Renal cortex interstitium (tissue), 15 donors: ENCODE measurements around the gene BORCS8. TPM values are rescaled to one million over a fixed set of nuclear protein-coding genes. Genes with fewer than 3 reads are reported as not detected.

Experiments
- DNase-seq, 11 donors: peaks; one replicate each; pipeline ENCODE4 v3.0.0-alpha.2; 2013; ENCODE audit warnings: low read depth in 9 of 11, low spot score in 4 of 11; ENCODE audit errors: extremely low read depth in 1 of 11
- long read RNA-seq, 16 experiments: transcript quantifications; one replicate each; lab custom pipeline, GENCODE V29; 2026
- polyA plus RNA-seq, 3 donors: library from polyadenylated mRNA; unstranded; fragments of 120-200 nt; gene quantifications; one replicate each; pipeline ENCODE4 v1.2.1, GENCODE V29; 2013; ENCODE audit not compliant: insufficient read length in 3 of 3

BORCS8 gene
- polyA plus RNA-seq = 10 to 100 TPM; 14.8 to 30.0 (median 19.3) TPM
- long read RNA-seq, donor 1, transcript BORCS8-209 (1 exons, 3,698 nt) = major isoform, 9 of 15 reads
- long read RNA-seq, donor 1, transcript BORCS8-202 (6 exons, 1,429 nt) = minor isoform, 5 of 15 reads
- long read RNA-seq, donor 1, partial matches to known transcripts = 0 of 15 reads
- long read RNA-seq, donor 1, other reads (novel, unspliced or antisense) = 0 of 15 reads
- long read RNA-seq, donor 2, partial matches to known transcripts = 27 of 44 reads
- long read RNA-seq, donor 2, other reads (novel, unspliced or antisense) = 7 of 44 reads
- long read RNA-seq, donor 3, transcript BORCS8-209 (1 exons, 3,698 nt) = minor isoform, 7 of 20 reads
- long read RNA-seq, donor 3, transcript BORCS8-202 (6 exons, 1,429 nt) = major isoform, 10 of 20 reads
- long read RNA-seq, donor 3, partial matches to known transcripts = 0 of 20 reads
- long read RNA-seq, donor 3, other reads (novel, unspliced or antisense) = 0 of 20 reads
- long read RNA-seq, donor 4, transcript BORCS8-203 (4 exons, 1,489 nt) = minor isoform, 5 of 97 reads
- long read RNA-seq, donor 4, transcript BORCS8-209 (1 exons, 3,698 nt) = major isoform, 20 of 97 reads
- long read RNA-seq, donor 4, partial matches to known transcripts = 25 of 97 reads
- long read RNA-seq, donor 4, other reads (novel, unspliced or antisense) = 43 of 97 reads
- long read RNA-seq, donor 5, transcript BORCS8-203 (4 exons, 1,489 nt) = minor isoform, 10 of 188 reads
- long read RNA-seq, donor 5, transcript BORCS8-202 (6 exons, 1,429 nt) = minor isoform, 7 of 188 reads
- long read RNA-seq, donor 5, transcript BORCS8-209 (1 exons, 3,698 nt) = major isoform, 39 of 188 reads
- long read RNA-seq, donor 5, partial matches to known transcripts = 75 of 188 reads
- long read RNA-seq, donor 5, other reads (novel, unspliced or antisense) = 54 of 188 reads
- long read RNA-seq, donor 6, transcript BORCS8-202 (6 exons, 1,429 nt) = minor isoform, 5 of 99 reads
- long read RNA-seq, donor 6, transcript BORCS8-209 (1 exons, 3,698 nt) = major isoform, 22 of 99 reads
- long read RNA-seq, donor 6, partial matches to known transcripts = 57 of 99 reads
- long read RNA-seq, donor 6, other reads (novel, unspliced or antisense) = 12 of 99 reads
- long read RNA-seq, donor 7, transcript BORCS8-202 (6 exons, 1,429 nt) = minor isoform, 5 of 19 reads
- long read RNA-seq, donor 7, transcript BORCS8-209 (1 exons, 3,698 nt) = major isoform, 11 of 19 reads
- long read RNA-seq, donor 7, partial matches to known transcripts = 0 of 19 reads
- long read RNA-seq, donor 7, other reads (novel, unspliced or antisense) = 0 of 19 reads
- long read RNA-seq, donor 8 = 0 reads
- long read RNA-seq, donor 9, transcript BORCS8-202 (6 exons, 1,429 nt) = minor isoform, 5 of 16 reads
- long read RNA-seq, donor 9, transcript BORCS8-209 (1 exons, 3,698 nt) = major isoform, 10 of 16 reads
- long read RNA-seq, donor 9, partial matches to known transcripts = 0 of 16 reads
- long read RNA-seq, donor 9, other reads (novel, unspliced or antisense) = 0 of 16 reads
- long read RNA-seq, donor 10, transcript BORCS8-209 (1 exons, 3,698 nt) = major isoform, 10 of 105 reads
- long read RNA-seq, donor 10, partial matches to known transcripts = 84 of 105 reads
- long read RNA-seq, donor 10, other reads (novel, unspliced or antisense) = 5 of 105 reads
- long read RNA-seq, donor 11, transcript BORCS8-209 (1 exons, 3,698 nt) = major isoform, 5 of 9 reads
- long read RNA-seq, donor 11, partial matches to known transcripts = 0 of 9 reads
- long read RNA-seq, donor 11, other reads (novel, unspliced or antisense) = 0 of 9 reads
- long read RNA-seq, donor 12, transcript BORCS8-209 (1 exons, 3,698 nt) = major isoform, 12 of 13 reads
- long read RNA-seq, donor 12, partial matches to known transcripts = 0 of 13 reads
- long read RNA-seq, donor 12, other reads (novel, unspliced or antisense) = 0 of 13 reads
- long read RNA-seq, donor 13, transcript BORCS8-209 (1 exons, 3,698 nt) = major isoform, 9 of 158 reads
- long read RNA-seq, donor 13, transcript BORCS8-202 (6 exons, 1,429 nt) = minor isoform, 5 of 158 reads
- long read RNA-seq, donor 13, partial matches to known transcripts = 130 of 158 reads
- long read RNA-seq, donor 13, other reads (novel, unspliced or antisense) = 6 of 158 reads
- long read RNA-seq, donor 14, transcript BORCS8-209 (1 exons, 3,698 nt) = major isoform, 6 of 11 reads
- long read RNA-seq, donor 14, partial matches to known transcripts = 0 of 11 reads
- long read RNA-seq, donor 14, other reads (novel, unspliced or antisense) = 0 of 11 reads
- long read RNA-seq, donor 15, partial matches to known transcripts = 0 of 5 reads
- long read RNA-seq, donor 15, other reads (novel, unspliced or antisense) = 0 of 5 reads
- long read RNA-seq, donor 16, transcript BORCS8-203 (4 exons, 1,489 nt) = minor isoform, 10 of 297 reads
- long read RNA-seq, donor 16, transcript BORCS8-202 (6 exons, 1,429 nt) = minor isoform, 11 of 297 reads
- long read RNA-seq, donor 16, transcript BORCS8-209 (1 exons, 3,698 nt) = major isoform, 41 of 297 reads
- long read RNA-seq, donor 16, partial matches to known transcripts = 224 of 297 reads
- long read RNA-seq, donor 16, other reads (novel, unspliced or antisense) = 11 of 297 reads

- DNase-seq = peak; percentile 99 to 100 (median 99)
Observed at GRCh38 chr19:19192078-19192882, at the start of gene BORCS8, which contains the start of gene RFXANK. BORCS8 (minus strand) TSS chr19:19192152; CDS start chr19:19192117, 35 bp downstream. RFXANK (plus strand) TSS chr19:19192258; CDS start chr19:19193947, 1,689 bp downstream.

DNA sequence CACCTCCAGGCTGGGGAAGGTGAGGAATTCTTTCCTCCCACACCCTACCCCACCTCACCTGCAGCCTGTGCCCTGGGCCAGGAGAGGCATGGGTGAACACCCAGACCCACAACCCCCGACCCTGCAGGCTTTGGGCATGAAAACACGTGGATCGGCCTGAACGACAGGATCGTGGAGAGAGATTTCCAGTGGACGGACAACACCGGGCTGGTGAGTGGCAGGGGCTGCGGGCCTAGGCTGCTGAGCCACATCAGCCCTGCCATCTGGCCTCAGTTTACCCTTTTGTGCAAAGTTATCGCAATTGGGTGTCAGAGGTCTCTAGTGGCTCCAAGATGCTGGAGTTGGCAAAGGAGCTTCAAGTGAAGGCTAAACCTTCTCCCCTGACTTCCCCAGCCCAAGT is 48.5 kb upstream of the BORCS8 start:
- DNase-seq = no peak

DNA sequence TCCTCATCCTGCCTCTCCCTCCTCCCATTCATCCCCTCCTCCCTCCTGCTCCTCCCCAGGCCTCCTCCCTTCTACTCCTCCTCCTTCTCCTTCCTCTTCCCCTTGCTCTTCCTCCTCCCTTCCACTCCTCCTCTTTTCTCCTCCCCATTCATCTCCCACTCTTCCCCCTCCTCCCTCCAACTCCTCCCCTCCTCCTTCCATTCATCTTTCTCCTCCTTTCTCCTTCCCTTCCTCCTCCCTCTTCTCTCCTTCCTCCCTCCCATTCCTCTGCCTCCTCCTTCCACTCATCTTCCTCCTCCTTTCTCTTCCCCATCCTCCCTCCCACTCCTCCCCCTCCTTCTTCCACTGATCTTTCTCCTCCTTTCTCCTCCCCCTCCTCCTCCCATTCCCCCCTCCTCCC is 47.7 kb upstream of the BORCS8 start:
- no peak for DNase-seq

DNA sequence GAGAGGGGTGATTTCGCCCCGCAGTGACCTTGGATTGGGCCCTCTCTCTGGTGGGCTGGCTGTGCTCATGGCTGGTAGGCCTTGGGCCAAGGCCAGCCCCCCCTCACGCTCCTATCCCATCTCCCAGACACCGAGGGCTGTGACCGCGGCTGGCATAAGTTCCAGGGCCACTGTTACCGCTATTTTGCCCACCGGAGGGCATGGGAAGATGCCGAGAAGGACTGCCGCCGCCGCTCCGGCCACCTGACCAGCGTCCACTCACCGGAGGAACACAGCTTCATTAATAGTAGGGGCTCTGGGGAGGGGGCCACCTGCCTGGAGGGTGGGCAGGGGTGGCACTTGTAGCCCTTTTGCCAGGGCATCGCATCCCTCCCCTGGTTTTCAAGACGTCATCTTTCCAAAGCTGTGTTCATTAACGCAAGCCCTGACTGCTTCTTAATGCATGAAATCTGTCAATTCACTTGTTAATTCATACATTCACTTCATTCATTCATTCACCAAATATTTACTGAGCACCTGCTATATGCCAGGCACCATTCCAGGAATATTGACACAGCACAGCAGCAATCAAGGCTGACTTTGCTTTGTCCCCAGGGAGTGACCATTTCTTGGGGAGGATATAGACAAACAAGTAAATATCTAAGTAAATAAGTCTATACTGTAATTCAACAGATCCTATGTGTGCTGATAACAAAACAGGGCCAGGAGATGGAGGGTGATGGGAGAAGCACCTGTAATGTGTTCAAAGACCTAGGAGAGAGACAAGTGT is 46.4 kb upstream of the BORCS8 start:
- DNase-seq = no peak

DNA sequence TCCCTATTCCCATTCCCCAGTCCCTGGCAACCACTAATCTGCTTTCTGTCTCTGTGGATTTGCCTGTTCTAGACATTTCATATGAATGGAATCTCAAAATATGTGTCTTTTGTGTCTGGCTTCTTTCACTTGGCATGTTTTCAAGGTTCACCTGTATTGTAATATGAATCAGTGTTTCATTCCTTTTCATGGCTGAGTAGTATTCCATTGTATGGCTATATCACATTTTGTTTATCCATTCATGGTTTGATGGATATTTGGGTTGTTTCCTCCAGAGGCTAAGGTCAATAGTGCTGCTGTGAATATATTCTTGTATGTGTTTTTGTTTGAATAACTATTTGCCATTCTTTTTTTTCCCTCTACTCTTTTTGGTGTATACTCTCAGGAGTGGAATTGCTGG is 44.2 kb upstream of the BORCS8 start:
- DNase-seq = no peak

- DNase-seq = no peak
Observed at GRCh38 chr19:19234220-19234816, 42.4 kb upstream of the BORCS8 start.

GRCh38 chr19:19232261-19232721 is 40.3 kb upstream of the BORCS8 start:
- no peak for DNase-seq

DNA sequence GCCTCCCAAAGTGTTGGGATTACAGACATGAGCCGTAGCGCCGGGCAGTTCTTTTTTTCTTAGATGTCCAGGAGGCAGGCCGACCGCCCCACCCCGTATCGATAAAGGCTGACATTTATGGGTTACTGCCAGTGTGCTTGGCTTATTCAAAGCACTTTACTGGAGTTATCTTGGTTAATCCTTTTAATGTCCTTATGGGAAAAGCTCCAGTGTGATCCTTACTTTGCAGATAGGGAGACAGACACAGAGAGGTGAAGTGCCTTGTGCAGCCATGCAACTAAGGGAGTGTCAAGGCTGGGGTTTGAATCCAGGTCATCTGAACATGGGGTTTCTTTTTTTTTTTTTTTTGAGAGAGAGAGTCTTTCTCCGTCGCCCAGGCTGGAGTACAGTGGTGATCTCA is 39.0 kb upstream of the BORCS8 start:
- no peak for DNase-seq

- no peak for DNase-seq
Observed at GRCh38 chr19:19229701-19230100, 37.7 kb upstream of the BORCS8 start.

DNA sequence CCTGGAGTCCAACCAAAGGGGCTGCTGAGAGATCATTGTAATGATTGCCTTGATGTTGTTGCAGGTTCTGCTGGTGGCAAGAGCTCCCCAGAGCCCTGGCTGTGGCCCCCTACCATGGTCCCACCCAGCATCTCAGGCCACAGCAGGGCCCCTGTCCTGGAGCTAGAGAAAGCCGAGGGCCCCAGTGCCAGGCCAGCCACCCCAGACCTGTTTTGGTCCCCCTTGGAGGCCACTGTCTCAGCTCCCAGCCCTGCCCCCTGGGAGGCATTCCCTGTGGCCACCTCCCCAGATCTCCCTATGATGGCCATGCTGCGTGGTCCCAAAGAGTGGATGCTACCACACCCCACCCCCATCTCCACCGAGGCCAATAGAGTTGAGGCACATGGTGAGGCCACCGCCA is 35.3 kb upstream of the BORCS8 start:
- DNase-seq = no peak

DNA sequence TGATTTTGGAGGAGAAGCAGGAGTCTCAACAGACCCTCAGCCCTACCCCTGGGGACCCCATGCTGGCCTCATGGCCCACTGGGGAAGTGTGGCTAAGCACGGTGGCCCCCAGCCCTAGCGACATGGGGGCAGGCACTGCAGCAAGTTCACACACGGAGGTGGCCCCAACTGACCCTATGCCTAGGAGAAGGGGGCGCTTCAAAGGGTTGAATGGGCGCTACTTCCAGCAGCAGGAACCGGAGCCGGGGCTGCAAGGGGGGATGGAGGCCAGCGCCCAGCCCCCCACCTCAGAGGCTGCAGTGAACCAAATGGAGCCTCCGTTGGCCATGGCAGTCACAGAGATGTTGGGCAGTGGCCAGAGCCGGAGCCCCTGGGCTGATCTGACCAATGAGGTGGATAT is 34.7 kb upstream of the BORCS8 start:
- no peak for DNase-seq

GRCh38 chr19:19226204-19226603 is 34.3 kb upstream of the BORCS8 start:
- DNase-seq = no peak

DNA sequence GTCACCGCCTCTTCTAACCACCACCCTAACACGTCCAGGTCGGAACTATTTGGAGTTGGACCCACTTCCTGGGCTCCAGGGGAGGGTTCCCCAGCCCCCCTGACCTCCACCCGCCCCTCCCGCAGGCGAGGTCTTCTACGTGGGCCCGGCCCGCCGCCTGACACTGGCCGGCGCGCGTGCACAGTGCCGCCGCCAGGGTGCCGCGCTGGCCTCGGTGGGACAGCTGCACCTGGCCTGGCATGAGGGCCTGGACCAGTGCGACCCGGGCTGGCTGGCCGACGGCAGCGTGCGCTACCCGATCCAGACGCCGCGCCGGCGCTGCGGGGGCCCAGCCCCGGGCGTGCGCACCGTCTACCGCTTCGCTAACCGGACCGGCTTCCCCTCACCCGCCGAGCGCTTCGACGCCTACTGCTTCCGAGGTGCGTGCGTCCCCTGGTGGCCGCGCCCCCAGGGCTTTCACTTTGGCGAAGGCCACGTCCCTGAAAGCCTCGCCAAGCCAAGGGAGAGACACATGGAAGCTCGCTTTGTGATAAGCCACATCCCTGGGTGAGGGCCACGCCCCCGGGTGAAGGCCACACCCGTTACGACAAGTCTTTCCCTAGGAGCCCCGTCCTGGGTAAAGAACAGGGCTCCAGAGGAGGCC is 33.0 kb upstream of the BORCS8 start:
- DNase-seq = peak in 9 of 11 donors; percentile 13 to 42 (median 27)
